AG04450 (cell line): ENCODE measurements around the gene ABCG1. TPM values are rescaled to one million over a fixed set of nuclear protein-coding genes. Genes with fewer than 3 reads are reported as not detected.

Experiments
- CTCF ChIA-PET: fragments of 300-600, 350-600 bp; formaldehyde crosslinking; extraction: SDS; loops from one replicate; lab custom pipeline; 2022; ENCODE audit warnings: antibody characterized with exemption, inconsistent platforms; lab: Charles Lee
- POLR2A ChIA-PET: fragments of 350-600 bp; formaldehyde crosslinking; extraction: SDS; loops from one replicate; lab custom pipeline; 2021; ENCODE audit warnings: antibody characterized with exemption, inconsistent platforms; lab: Yijun Ruan, JAX
- DNase-seq: peaks from one replicate; pipeline ENCODE4 v3.0.0-alpha.2; 2011; ENCODE audit warnings: low read depth, low spot score
- H3K27ac ChIP-seq: one replicate; pipeline ENCODE4 v1.5.1; 2012; ENCODE audit warnings: low read depth, low read length, control low read depth
- H3K27me3 ChIP-seq: one replicate; pipeline ENCODE4 v1.6.0; 2012; ENCODE audit warnings: low read length; ENCODE audit not compliant: control insufficient read depth, insufficient read depth
- H3K4me3 ChIP-seq: 2 replicates; pipeline ENCODE4 v1.5.1; 2011; ENCODE audit warnings: mild to moderate bottlenecking, low read depth, low read length, control low read depth
- H3K9me3 ChIP-seq: 2 replicates; pipeline ENCODE4 v1.5.1; 2012; ENCODE audit warnings: low read length; ENCODE audit not compliant: control insufficient read depth, insufficient read depth
- CTCF ChIP-seq: IDR thresholded peaks from 2 replicates; pipeline ENCODE4 v1.5.1; 2011; ENCODE audit warnings: low read depth, low read length, control low read depth, inconsistent platforms
- polyA plus RNA-seq: library from polyadenylated mRNA; depleted of rRNA; stranded (reverse); fragments of >200 nt; gene quantifications from 2 replicates; pipeline ENCODE4 v1.2.3, GENCODE V29; 2011

The ABCG1 gene
- polyA plus RNA-seq, 1 experiment = 0.71 TPM

DNA sequence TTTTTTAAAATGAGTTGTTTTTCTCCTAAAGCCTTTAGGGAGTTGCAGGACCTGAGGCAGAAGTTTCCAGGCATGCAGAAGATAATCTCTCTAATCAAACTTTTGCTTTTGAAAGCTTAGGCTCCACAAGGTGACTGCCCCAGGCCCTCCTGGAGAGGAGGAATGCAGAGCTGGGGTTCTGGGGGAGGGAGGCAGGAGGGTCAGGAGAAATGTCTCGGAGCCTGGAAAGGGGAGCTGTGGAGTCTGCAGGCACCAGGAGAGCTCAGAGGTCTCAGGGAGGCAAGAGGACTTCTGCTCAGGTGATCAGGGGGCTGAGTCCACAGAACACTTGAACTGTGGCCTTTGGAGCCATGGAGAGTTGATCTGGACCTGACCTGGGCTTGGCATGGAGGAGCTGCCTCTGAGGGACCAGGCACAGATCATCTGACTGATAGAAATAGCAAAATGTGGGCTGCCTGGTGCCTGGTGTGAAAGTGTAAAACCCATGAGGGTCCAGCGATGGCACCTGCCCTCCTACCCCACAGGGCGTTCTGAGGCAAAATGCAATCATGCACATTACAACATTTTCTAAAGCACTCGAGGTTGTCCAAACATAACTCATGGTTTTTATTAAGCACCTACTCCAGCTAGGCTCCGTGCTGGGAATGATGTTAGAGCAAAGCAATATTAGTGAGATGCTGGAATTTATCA, 10.0 kb upstream of the ABCG1 start:
- peaks cover 16% of the 10 kb centered on the region for H3K27me3 ChIP-seq
- no peak for DNase-seq
- CTCF ChIA-PET = interaction anchor here (0.6 kb wide), 1 partner anchor 92 kb away, joined by 3 read pairs; no protein-coding TSS in a partner anchor
- POLR2A ChIA-PET = no interaction called here
- H3K4me3 ChIP-seq = no peak overlapping the region
- no peaks in the 10 kb centered on the region for H3K9me3 ChIP-seq
- TF ChIP-seq CTCF = no peak
- H3K27ac ChIP-seq = no peak overlapping the region

DNA sequence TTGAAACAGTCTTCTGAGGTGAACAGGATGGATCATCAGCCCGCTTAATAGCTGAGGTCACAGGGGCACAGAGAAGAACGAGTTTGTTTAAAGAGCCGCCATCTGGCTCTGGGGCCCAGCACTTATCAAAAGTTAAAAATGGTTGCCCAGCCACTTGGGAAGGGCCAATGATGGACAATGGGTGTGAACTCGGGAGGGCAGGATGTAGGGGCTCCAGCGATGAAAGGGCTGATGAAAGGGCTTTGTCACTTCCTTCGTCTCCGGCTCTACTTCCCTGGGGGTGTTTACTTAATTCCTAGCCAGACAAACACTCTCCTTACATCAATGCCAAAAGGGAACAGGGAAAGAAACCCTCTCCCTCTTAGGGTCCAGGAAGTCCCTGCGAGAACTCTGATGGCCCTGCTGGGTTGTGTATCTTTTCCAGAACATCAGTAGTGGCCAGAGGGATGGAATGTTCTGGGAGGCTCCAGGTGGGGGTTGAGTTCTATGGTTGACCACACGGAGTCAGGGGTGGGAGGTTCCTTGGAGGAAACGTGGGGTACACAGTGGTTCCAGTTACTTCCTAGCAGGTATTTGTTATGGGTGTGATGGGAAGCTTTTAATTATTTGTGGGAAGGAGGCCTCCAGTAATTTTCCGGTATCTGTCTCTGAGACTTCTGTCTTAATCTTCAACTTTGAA, 9.0 kb upstream of the ABCG1 start:
- Histone ChIP-seq H3K9me3 (no peaks in the 10 kb centered on the region; the same call in 1 of the 2 replicates), H3K27ac (no peak overlapping the region), H3K27me3 (peaks cover 21% of the 10 kb centered on the region), H3K4me3 (no peak overlapping the region)
- CTCF ChIA-PET = interaction anchor here (0.6 kb wide), 1 partner anchor 93 kb away, joined by 3 read pairs; no protein-coding TSS in a partner anchor
- TF ChIP-seq CTCF = no peak
- DNase-seq = no peak
- POLR2A ChIA-PET = no interaction called here

DNA sequence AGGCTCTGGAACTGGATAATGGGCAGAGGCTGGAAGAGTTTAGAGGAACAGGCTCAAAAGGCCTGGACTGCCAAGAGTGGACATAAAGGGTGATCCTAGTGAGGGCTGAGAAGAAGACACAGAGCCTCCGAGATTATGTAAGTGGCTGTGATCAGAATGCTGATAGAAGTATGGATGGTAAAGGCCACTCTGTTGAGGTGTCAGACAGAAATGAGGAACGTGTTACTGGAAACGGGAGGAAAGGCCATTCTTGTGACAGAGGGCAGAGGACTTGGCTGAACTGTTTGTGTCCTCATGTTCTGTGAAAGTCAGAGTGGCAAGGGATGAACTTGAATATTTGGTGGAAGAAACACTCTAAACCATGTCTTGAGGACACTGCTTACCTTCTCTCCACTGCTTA, 6.7 kb upstream of the ABCG1 start:
- Histone ChIP-seq H3K4me3 (no peak overlapping the region), H3K27ac (no peak overlapping the region), H3K9me3 (peaks cover 6% of the 10 kb centered on the region; the same call in 1 of the 2 replicates), H3K27me3 (peaks cover 22% of the 10 kb centered on the region)
- DNase-seq = no peak
- POLR2A ChIA-PET = no interaction called here
- CTCF ChIA-PET = no interaction called here
- TF ChIP-seq CTCF = no peak

GRCh38 chr21:42213082-42213774, 5.7 kb upstream of the ABCG1 start:
- CTCF ChIA-PET = no interaction called here
- Histone ChIP-seq H3K9me3 (peaks cover 6% of the 10 kb centered on the region; the same call in 1 of the 2 replicates), H3K27me3 (peaks cover 16% of the 10 kb centered on the region), H3K4me3 (no peak overlapping the region), H3K27ac (no peak overlapping the region)
- TF ChIP-seq CTCF = no peak
- POLR2A ChIA-PET = no interaction called here
- no peak for DNase-seq
